ENCODE data around the gene DIDO1. TPM values are rescaled to one million over a fixed set of nuclear protein-coding genes. Genes with fewer than 3 reads are reported as not detected.

DIDO1 gene
- total and polyA plus RNA-seq, 7 donors: 10.4 to 70.6 (median 48.7) TPM

DNA sequence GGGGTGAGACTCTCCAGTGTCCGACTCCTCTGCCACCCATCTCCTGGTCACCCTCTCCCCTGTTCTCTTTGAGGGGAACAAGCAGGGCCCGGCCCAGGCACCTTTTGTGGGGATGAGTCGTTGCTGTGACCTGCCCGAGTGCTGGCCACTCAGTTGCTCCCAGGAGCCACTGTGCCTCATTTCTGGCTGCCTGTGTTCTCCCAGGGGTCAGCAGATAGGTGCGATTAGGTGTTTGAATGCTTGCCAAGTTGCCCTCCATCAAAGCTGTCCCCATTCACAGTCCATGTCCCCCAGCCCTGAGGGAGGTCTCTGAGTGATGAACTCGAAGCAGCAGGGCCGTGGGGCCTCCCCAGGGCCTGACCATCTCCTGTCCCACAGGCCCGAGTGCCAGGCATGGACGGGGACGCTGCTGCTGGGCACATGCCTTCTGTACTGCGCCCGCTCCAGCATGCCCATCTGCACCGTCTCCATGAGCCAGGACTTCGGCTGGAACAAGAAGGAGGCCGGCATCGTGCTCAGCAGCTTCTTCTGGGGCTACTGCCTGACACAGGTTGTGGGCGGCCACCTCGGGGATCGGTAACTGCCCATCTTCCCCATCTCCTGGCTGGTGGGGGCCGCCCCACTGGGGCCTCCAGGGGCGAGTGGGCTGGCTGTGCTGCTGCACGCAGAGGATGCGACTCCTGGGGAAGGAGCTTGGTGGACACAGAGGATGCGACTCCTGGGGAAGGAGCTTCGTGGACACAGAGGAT lies 30.3 kb upstream of the DIDO1 start:
- H3K27me3 ChIP-seq: no peaks in the 10 kb centered on the region
- no peak for TF ChIP-seq POLR2A (IDR thresholded peaks at IDR 0.05)
- TF ChIP-seq POLR2AphosphoS5 (IDR thresholded peaks at IDR 0.05): no peak
- TF ChIP-seq EP300 (IDR thresholded peaks at IDR 0.05): no peak
- TF ChIP-seq, protein P1, sequence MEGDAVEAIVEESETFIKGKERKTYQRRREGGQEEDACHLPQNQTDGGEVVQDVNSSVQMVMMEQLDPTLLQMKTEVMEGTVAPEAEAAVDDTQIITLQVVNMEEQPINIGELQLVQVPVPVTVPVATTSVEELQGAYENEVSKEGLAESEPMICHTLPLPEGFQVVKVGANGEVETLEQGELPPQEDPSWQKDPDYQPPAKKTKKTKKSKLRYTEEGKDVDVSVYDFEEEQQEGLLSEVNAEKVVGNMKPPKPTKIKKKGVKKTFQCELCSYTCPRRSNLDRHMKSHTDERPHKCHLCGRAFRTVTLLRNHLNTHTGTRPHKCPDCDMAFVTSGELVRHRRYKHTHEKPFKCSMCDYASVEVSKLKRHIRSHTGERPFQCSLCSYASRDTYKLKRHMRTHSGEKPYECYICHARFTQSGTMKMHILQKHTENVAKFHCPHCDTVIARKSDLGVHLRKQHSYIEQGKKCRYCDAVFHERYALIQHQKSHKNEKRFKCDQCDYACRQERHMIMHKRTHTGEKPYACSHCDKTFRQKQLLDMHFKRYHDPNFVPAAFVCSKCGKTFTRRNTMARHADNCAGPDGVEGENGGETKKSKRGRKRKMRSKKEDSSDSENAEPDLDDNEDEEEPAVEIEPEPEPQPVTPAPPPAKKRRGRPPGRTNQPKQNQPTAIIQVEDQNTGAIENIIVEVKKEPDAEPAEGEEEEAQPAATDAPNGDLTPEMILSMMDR (IDR thresholded peaks at IDR 0.05): no peak
- 93 to 95% methylated on average over 25 of the region's 25 CpGs for WGBS, 2 donors
- H3K9me3 ChIP-seq: no peaks in the 10 kb centered on the region
- intact Hi-C loops (cut with DNase I): loop anchor here (10.0 kb wide), 1 partner anchor 258 kb away; the partner anchor contains the start of gene YTHDF1
- peaks cover 0 to 32% (median 30%) of the 10 kb centered on the region in 4 donors for H3K4me1 ChIP-seq
- no peak overlapping the region for H3K4me3 ChIP-seq
- no peak for DNase-seq
- no peak overlapping the region for H3K27ac ChIP-seq
- no peaks in the 10 kb centered on the region for H3K36me3 ChIP-seq

DNA sequence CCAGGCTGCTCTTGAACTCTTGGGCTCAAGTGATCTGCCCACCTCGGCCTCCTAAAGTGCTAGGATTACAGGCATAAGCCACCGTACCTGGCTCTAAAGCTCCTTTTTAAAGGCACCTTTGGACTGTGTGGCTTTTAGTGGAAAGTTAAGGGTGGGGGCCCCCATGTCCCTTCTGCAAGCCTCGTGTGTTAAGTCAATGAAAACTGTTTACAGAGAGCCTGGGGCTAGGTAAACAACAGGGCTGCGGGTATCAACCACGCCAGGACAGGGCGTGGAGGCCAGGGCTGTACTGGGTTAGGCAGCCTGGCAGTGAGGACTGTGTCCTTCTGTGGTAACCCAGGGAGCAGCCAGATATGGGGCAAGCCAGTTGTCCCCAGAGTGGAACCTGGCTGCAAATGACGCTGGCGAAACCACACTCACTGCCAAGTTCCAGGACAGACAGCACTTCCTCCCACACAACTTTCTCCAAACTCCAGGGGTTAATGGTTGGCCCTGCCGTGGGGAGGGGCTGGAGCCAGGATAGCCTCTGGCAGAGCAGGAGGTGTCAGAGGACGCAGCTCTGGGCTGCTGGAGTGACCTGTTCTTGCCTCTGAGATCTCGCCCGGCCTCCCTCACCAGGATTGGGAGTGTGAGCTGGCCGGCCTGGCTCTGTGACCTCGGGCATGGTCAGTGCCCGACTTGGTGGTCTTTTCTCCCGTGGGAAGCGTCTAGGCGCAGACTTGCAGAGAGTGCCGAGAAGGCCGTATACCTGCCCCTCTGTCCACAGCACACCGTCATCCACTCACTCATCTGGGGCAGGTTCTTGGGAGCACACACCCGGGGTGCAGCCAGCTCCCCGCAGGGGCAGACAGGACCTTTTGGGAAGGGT lies 29.4 kb upstream of the DIDO1 start:
- Histone ChIP-seq H3K27ac (no peak overlapping the region), H3K9me3 (no peaks in the 10 kb centered on the region), H3K27me3 (no peaks in the 10 kb centered on the region), H3K4me3 (no peak overlapping the region), H3K4me1 (peaks cover 0 to 32% (median 30%) of the 10 kb centered on the region in 4 donors), H3K36me3 (peaks cover 0 to 1% (median under 1%) of the 10 kb centered on the region in 4 donors)
- 47 to 75% methylated on average over 23 of the region's 23 CpGs for WGBS, 2 donors
- DNase-seq: no peak
- intact Hi-C loops (cut with DNase I): loop anchor here (10.0 kb wide), 1 partner anchor 259 kb away; the partner anchor contains the start of gene YTHDF1
- TF ChIP-seq POLR2A (IDR thresholded peaks at IDR 0.05): no peak
- TF ChIP-seq, protein P1 (IDR thresholded peaks at IDR 0.05): no peak
- TF ChIP-seq POLR2AphosphoS5 (IDR thresholded peaks at IDR 0.05): no peak
- TF ChIP-seq EP300 (IDR thresholded peaks at IDR 0.05): no peak

DNA sequence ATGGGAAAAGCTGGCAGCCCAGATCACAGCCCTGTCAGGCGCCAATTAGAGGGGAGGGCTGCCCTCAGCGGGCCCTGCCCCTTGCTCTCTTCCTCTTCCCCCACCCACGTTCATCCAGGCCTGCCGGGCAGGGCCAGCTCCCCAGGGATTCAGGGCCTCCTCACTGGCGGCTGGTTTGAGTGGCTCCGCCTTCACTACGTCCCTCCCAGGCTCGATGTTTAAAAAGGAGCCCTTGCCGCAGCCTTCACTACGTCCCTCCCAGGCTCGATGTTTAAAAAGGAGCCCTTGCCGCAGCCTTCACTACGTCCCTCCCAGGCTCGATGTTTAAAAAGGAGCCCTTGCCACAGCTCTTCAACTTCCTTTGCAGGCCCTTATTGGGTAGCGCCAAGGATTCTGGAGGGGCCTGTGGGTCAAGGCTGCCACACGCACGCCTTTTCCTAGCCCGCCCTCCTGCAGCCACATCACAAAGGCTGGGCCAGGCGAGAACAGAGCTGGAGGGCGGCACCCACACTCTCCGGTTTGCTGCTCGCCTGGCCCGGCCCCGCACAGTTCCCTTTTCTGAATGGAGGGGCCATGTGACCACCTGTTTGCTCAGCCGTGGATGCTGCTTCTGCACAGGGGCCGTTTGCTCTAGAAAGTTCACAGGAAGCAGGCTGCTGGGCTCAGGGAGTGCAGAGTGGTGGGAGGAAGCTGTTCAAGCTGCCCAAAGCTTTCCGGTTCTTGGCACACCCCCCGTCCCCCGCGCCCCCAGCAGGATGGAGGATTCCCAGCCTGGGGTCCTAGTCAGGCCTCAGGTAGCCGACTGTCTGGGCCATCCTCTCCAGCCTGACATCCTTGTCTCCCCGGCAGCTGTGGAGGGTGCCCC lies 27.8 kb upstream of the DIDO1 start:
- intact Hi-C loops (cut with DNase I): loop anchor here (5.0 to 10.0 kb wide), 2 partner anchors 77 to 261 kb away; partner anchors contain the start of gene YTHDF1

DNA sequence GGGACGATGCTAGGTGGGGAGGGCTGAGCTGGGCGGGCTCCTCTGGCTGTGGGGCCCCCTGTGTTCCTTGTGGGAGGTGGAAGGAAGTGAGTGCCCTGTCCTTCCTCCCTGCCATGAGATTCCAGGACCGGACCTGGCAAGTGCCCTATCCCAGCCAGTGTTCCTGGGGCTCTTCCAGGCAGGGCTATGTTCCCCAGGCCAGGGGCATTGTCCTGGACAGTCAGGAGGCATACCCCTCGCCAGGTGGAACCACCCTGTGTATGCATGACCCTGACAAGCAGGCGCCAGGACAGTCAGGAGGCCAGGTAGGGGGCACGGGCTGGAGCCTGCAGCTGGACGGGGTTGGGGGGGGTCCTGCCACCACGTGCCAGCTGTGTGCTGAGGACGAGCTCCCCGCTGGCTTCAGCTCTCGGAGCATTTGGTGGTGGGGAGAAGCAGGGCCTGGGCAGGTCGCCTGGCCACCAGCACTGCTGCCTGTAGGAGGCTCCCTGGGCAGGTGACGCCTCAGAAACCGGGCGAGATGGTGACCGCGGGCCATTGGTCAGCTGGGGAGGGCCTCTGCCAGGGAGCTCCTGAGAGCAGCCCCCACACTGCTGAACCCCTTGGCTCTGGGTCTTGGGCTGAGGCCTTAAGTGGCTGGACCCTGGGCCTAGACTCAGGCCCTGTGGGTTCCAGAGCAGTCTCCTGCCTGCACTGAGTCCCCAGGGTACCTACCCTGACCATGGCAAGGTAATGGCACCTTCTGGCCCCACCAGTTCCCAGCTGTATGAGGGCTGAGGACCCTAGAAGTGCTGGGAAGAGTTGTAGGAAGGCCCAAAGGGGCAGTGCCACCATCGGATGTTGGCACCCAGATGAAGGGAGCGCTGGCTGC lies 26.9 kb upstream of the DIDO1 start:
- intact Hi-C loops (cut with DNase I): loop anchor here (5.0 to 10.0 kb wide), 2 partner anchors 76 to 262 kb away; partner anchors contain the start of gene YTHDF1
- peak overlapping the region; percentile 6 to 50 (median 39) for H3K4me3 ChIP-seq
- no peaks in the 10 kb centered on the region for H3K27me3 ChIP-seq
- H3K9me3 ChIP-seq: no peaks in the 10 kb centered on the region
- WGBS, 2 donors: 52 to 61% methylated on average over 19 of the region's 19 CpGs
- H3K27ac ChIP-seq: peak overlapping the region; percentile 86 to 97 (median 90)
- peaks cover 5 to 26% (median 12%) of the 10 kb centered on the region in 4 donors for H3K36me3 ChIP-seq
- peaks cover 0 to 32% (median 30%) of the 10 kb centered on the region in 4 donors for H3K4me1 ChIP-seq
- peak; percentile 68 for DNase-seq
- no peak for TF ChIP-seq EP300 (IDR thresholded peaks at IDR 0.05)
- TF ChIP-seq POLR2AphosphoS5 (IDR thresholded peaks at IDR 0.05): no peak
- no peak for TF ChIP-seq POLR2A (IDR thresholded peaks at IDR 0.05)

More for the DNA sequence above, 27.8 kb upstream of the DIDO1 start:
- peak overlapping the region; percentile 6 to 50 (median 32) for H3K4me3 ChIP-seq
- H3K4me1 ChIP-seq: peaks cover 0 to 32% (median 30%) of the 10 kb centered on the region in 4 donors
- DNase-seq: peak; percentile 94
- peaks cover 5 to 18% (median 11%) of the 10 kb centered on the region in 4 donors for H3K36me3 ChIP-seq
- peak in 3 of 4 donors; percentile 13 to 68 (median 23) for TF ChIP-seq POLR2AphosphoS5 (IDR thresholded peaks at IDR 0.05)
- no peak for TF ChIP-seq EP300 (IDR thresholded peaks at IDR 0.05)
- H3K27me3 ChIP-seq: no peaks in the 10 kb centered on the region
- 4 to 8% methylated on average over 32 of the region's 32 CpGs for WGBS, 2 donors
- no peaks in the 10 kb centered on the region for H3K9me3 ChIP-seq
- peak overlapping the region; percentile 86 to 97 (median 90) for H3K27ac ChIP-seq
